ENCODE measurements around the gene STAB2.

STAB2 gene

DNA sequence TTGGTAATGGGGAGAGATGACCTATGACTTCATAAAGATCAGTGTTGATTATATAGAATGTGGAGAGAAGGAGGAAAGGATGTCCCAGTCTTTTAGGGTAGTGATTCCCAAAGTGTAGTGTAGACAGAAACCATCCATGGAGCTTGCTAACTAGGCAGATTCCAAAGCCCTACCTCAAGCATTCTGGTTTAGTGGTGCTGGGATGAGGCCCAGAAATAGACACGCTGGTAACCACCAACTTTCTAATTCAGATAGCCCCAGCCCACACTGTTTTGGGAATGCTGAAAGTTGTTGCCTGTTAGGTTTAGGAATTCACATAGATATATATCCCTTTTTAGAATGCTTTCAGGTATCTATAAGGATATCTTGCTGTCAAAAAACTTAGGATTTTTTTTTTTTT lies 69.2 kb downstream of the STAB2 start:
- DNase-seq: no peak

DNA sequence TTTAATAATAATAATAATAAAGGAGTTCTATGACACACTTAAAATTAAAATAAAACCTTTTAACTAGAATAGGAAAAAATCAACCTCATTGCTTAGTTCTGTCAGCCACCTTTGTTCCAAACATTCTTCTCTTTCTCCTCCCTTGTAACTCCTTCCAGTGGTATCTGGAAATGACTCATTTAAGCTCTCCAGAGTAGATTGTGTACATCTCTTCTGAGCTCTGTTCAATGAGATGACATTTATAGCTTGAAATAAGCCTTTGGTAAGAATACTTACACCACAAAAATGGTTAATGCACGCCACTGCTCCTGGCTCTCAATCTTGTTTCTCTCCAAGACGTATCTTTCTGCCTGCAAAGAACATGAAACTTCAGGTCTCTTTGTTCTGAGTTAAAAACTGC lies 70.3 kb downstream of the STAB2 start:
- DNase-seq: no peak

DNA sequence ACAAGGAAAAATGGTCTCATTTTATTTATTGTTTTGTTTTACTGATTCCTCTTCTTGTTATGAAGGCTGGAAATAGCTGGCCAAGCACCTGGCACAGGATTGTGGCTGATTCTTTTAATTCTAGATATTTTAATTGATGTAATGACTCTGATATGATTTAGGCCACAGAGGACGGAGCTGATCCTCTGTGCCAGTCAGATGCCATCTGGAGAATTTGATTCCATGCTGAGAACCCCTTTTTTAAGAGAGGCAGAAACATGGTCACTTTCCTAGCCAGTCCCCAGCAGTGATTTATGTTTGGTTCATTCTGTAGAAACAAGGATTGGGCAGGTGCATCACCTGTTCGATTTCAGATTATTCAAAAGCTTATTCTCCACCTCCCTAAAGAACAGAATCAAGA lies 77.6 kb downstream of the STAB2 start:
- no peak for DNase-seq

DNA sequence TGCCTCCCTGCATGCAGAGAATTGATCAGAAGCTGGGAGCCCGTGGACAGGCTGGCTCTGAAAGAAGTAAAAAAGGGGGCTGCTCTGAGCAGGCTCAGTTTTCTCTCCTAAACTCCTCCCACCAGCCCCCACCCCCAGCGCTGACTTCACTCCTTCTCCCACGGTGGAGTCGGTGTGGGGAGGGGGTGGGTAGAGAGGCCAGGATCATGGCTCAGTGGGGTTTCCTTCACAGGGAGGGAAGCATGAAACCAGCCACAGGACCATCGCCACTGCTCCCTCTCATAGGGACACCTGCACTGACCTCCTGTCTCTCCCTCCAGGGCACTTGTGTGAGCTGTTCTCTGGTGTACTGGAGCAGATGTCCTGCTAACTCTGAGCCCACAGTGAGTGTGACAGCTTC lies 78.9 kb downstream of the STAB2 start:
- no peak for DNase-seq

DNA sequence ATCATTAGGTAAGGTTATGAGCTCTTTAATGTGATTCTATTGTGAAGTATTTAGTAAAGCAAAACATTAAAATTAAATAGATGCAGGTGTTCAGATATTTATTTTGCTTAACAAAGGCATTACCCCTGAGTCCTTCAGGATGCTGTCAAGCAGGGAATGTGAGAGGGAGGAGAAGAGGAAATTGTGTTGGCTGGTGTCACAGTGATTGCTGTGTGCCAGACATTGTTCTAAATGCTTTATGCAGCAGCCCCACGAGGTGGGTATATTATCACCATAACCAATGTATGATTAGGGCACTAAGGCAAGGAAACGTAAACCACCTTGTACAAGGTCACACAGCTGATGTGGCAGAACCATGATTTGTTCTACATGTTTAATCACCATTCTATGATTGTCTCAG lies 80.1 kb downstream of the STAB2 start:
- DNase-seq: no peak

DNA sequence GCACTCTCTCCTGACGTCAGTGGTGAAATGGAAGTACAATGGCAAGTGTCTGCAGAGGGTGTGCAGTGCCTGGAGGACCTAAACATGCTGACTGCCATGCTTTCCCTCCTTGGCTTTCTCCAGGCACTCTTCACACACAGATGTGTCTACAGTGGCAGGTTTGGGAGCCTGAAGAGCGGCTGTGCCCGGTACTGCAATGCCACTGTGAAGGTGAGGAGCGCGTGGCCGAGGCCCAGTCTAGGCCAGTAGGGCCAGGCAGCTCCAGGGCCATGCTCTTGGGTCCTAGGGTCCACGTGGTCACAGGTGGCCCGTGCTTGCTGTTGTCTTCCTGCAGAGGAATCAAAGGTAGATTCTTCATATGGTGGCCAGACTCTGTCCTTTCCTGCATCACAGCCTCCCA lies 81.4 kb downstream of the STAB2 start:
- no peak for DNase-seq

DNA sequence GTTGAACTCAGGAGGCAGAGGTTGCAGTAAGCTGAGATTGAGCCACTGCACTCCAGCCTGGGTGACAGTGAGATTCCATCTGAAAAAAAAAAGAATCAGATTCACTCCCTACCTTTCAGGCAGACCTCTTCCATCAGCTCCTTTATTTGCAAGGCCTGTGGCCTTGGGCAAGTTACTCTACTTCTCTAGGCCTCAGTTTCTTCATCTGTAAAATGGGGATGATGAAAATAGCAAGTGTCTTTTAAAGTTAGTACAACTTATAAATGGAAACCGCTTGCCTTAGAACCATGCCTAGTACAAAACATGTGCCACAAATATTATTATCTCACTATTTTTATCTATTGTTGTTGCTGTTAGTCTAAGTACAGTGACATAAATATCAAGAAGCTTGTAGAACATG lies 84.3 kb downstream of the STAB2 start:
- no peak for DNase-seq

DNA sequence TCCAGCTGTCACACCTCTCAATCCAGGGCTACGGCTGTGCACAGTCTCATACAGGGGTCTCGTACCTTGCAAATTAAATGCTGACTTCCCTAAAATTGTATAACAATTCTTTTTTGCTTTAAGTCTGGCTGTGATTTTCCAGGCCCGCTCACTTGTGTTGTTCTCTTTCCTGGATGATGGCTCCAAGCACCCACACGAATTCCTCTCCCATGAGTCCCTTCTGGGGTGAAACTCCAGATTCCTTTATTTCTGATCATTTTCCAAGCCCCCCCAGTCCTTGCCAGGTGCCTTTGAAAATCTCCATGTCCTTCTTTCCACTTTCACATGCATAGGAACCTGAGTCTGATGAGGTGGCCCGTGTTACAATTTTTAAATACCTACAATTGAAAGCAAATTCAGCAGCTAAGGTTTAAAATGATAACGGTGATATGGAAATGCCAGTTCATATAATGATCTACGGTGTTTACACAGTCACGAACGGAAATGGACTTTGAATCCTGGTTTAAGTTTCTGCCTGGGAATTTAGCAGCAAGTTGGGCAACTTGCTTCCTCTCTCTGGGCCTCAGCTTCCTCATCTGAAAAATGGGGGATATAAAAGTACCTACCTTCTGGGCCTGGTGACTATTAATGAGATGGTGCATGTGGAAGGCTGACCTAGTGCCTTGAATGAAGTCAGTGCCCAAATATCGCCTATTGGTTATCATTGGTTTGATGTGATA lies 85.5 kb downstream of the STAB2 start:
- DNase-seq: no peak

DNA sequence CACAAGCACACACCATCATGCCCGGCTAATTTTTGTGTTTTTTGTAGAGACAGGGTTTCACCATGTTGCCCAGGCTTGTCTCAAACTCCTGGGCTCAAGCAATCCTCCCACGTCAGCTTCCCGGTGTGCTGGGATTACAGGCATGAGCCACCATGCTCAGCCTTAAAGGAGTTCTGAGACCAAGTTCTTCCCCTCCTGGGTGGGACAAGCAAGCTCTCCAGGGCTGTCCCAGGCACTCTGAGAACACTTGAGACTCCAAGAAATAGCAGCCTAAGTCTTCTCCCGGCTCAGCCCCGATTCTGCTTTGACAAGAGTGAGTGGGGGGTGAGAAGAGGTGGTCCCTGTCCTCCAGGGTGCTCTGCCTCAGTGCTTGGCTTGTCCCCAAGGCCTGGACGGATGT lies 86.4 kb downstream of the STAB2 start:
- no peak for DNase-seq

DNA sequence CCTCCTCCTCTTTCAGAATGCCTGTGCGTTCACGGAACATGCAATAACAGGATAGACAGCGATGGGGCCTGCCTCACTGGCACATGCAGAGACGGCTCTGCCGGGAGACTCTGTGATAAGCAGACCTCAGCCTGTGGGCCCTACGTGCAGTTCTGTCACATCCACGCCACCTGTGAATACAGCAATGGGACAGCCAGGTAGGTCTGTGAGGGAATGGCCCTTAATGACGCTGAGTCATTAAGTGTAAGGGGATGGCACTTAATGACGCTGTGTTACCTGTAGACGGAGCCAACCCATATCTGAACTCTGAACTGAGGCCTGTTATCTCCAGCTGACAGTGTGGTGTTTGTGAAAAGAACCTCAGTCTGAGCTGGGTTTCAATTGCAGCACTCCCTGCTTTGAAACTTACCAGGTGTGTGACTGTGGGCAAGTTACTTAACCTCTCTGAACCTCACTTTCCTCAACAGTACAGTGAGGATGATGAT lies 86.9 kb downstream of the STAB2 start:
- no peak for DNase-seq

DNA sequence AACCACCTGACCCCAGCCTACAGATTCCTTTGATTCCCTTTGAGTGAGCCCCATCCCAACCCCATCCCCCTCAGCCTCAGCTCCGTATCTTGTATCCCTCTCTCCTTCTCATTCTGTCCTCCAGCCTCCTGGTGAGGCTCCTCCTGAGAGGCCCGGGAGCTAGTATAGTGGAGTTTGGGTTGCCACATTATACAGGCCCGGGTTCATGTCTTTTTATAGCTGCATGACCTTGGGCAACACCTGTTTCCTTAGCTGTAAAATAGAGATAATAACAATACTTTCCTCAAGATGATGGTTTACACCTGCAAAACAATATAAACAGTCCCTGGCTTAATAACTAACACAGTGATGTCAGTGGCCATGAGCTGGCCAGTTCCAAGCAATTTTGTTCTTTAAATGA lies 89.8 kb downstream of the STAB2 start:
- DNase-seq: no peak

DNA sequence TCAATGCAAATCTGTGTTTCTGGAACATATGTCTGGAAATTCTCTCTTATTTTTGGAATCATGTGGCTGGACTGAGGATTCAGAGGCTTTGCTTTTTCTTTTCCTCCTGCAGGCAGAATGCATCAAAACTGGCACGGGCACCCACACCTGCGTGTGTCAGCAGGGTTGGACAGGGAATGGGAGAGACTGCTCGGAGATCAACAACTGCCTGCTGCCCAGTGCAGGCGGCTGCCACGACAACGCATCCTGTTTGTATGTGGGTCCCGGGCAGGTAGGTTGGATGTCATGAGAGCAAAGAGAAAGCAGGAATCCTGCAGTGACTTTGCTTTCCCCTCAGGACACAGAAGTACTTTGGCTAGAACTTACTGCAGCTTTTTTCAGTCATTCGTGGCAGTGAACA lies 90.3 kb downstream of the STAB2 start:
- no peak for DNase-seq

DNA sequence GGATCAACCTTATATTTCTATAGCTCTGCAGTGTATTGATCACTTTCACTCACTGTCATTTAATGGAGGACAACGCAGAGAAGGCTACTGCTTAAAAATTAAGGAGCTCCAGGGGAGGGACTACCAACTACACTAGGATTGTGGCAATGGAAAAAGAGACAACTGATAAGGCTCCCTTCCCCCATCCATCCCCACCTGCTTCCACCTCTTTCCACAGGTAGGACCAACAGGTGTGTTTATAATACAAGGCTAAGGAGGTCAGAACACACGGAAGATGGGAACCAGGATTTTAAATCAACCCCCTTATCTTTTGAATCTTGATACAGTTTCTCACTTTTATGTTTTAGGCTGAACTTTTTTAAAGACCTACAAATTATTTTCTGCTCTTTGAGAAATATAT lies 90.8 kb downstream of the STAB2 start:
- no peak for DNase-seq

DNA sequence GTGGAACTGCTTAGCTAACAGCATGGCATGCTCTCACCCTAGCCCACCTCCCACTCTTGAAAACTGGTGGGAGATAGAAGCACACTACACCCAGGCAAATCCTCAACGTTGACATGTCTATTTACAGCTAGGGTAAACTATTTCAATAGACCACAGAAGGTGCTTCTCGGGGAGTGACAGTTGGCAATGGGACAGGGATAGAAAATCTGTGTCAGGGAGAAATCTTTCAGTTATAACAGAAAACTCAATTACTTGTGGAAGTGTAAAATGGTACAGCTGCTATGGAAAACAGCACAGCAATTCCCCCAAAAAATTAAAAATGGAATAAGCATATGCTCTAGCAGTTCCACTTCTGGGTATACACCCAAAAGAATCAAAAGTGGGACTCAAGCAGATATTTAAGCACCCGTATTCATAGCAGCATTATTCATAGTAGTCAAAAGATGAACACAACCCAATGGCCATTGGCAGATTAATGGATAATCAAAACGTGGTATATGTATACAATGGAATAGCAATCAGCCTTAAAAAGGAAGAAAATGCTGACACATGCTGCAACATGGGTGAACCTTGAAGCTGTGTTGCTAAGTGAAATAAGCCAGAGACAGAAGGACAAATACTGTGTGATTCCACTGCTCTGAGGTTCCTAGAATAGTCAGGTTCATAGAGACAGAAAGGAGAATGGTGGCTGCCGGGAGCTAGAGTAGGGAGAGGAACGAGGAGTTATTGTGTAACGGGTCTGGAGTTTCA lies 92.5 kb downstream of the STAB2 start:
- no peak for DNase-seq

DNA sequence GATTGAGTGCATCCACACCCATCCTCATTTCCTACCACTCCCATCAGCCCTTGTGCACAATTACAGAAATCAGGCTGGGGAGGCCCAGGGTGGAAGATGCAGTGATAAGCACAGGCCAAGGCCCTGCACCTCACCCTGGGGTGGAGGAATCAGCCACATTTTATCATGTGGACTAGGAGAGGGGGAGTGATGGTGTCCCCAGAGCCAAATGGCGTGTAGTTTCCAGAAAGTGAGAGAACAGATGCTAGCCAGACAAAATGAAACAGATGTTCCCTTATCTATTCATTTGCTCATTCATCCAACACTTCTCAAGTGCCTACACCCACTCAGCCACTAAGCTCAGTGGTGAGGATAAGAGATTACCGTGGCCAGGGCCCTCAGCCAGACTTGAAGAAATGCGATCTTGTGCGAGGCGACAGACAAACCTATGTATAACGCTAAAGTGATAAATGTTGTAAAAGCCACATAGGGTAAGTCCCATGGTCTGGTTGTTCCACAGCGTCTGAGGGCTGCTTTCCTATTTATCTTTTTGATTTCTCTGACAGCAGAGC lies 93.6 kb downstream of the STAB2 start:
- DNase-seq: no peak

DNA sequence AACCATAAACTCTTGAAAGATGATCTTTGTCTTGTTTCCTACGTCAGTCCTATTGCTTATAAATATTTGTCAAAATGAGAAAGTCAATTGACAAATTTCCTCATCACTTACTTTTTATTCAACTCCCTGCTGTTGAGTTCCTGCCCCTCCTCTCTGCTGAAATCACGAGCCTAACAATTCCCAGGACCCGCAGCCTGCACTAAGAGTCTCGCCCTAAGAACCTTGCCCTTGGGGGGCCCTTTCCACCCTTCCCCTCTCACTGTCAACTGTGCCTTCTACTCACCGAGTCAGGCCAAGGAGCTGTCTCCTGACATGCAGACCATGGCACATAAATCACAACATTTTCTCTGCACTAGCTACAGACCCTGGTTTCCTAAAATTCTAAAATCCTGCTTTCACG lies 99.0 kb downstream of the STAB2 start:
- no peak for DNase-seq

DNA sequence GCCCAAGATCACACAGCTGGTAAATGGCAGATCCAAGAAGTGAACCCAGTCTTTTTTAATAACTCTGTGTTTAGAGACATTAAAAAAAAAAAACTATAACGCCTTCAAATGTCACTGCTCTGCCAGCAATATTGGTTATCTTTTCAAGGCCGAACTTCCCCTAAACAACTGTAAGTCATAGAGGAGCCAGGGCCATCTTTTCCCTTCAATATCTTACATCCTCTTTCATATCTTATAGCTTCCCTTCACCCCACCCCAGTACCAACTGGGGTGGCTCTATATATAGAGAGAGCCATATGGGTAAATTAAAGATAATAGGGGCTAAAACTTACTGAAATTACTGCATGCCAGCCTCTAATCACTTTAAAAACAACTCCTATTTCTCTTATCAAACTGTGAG lies 100.2 kb downstream of the STAB2 start:
- no peak for DNase-seq

DNA sequence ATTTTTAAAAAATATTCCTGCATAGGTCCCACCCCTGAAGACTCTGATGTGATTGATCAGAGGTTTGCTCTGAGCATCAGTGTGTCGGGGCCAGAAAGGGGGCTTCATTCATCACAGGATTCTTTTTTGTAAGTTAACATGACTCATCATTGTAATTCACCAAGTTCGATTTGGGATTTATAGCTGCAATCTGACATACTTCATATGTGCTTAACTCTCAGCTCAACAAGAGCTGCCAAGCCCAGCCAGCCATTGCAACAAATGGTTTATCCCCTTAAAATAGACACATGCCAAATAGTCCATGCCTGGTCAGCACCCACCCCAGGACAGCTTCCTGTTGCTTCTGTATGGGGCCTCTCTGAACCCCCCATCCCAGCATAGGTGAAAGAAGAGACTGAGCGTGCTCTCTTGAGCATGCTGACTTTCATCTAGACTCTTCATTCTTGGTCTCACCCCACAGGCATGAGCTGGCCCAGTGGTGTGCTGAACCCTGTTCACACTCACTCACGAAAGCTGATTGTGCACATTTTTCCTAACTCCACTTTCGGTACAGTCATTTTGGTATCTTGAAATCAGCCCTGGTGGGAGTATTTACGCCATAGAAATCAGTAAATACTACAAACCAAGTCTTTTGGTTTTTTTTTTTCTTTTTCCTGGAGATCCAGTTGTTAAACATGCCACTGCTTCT lies 101.4 kb downstream of the STAB2 start:
- no peak for DNase-seq

DNA sequence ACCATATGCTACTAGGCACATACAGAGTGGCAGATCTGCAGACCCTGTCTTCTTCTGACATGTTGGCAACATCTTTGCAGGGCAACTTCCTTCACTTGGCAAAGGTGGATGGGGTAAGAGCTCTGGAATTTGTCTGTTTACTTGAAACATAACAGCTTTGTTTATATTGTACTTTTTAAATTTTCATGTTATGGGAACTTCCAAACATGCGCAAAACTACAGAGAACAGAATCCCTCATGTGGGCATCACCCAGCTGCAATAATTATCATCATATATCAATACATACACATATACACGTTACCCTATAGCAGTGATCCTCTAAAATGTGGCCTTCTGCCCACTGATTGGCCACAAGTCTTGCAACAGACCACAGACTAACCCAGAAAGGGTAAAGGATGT lies 103.4 kb downstream of the STAB2 start:
- no peak for DNase-seq

DNA sequence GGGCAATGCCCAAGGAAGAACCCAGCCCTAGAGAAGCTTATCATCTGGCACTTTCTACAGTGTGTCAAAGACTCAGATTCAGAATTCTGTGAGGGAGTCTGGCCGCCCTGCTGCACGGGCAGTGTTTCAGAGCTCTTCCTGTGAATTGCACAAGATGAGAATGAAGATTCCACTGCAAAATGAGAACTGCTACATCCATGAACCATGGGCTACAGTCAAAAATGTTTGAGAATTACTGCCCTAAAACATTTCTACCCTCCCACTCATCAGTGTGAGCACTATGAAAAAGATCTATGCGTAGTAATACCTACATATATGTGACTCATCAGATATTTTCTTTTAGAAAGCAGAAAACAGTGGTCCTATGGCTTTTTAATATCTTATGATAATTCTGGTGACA lies 104.0 kb downstream of the STAB2 start:
- no peak for DNase-seq

DNA sequence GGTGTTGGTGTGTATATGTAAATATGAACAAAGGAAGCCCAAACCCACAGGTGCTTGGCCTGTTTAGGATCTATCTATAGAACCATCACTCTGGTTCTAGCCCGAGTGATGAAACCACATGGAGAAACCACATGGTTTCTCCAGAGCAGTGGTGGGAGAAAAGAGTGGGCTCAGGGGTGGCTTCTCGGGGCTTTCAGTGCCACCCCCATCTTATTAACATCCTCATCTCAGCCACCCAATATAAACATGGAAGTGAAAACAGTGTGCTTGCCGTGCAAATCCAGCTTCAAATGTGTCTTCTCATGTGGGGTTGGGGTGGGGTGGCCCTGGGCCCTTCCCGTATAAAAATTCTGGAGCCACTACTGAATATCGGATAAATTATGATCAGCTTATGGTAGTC lies 109.0 kb downstream of the STAB2 start:
- no peak for DNase-seq

DNA sequence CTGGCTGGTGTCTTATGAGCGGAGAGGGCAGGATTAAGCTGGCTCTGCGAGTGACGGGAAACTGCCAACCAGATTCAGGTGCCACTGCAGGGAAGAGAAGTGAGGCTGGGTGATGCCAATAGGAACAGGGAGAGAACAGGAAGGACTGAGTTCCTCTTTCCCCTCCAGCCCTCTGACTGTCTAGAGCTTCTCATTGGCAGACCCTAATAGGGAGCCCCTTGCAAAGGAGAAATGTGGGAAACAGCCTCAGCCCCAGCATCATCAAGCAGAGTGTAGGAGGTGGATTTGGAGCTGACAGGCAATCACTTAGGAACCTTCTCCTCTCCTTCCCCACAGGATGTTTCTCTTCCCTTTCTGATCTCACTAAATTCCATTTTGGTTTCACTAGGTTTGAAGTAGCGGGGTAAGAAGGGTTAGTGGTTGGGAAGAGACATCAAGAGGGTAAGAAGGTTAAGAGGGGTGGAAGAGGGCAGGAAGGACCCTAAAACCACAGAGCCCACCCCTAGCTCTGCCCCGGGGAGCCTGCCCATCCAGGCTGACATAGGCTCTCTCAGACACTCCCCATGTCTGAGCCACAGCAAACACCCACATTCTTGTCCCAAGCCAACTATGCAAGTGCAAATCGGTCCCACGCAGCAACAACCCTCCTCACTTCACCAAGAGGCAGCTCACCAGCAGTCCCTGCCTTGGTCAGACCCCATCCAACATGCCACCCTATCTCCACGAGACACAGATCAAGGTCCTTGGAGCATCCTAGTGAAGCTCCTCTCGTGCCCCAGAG lies 111.1 kb downstream of the STAB2 start:
- no peak for DNase-seq

Data from CD4-positive, alpha-beta T cell treated with Interleukin-4 for 1 hour (primary cell).